A549 treated with Mapracorat at 1 μM for 4 hours (cell line): ENCODE data around the gene SRSF7. TPM values are rescaled to one million over a fixed set of nuclear protein-coding genes. Genes with fewer than 3 reads are reported as not detected.

Experiments
- total RNA-seq: library from RNA; stranded (reverse); fragments of 200-300 nt; extraction: Qiagen RNA extraction; gene quantifications from 5 replicates; pipeline ENCODE4 v1.2.3, GENCODE V29; 2022

Gene SRSF7
- 294 to 422 TPM (median 345 TPM) in 5 replicates for total RNA-seq

GRCh38 chr2:38750891-38751595, at the start of gene SRSF7:
Gene SRSF7, minus strand, starts transcription at chr2:38751361. Its CDS starts 105 bp downstream, at chr2:38751256.

Other genes starting within 250 kb of the SRSF7 start
- 17.8 to 26.3 TPM (median 25.5 TPM) in 5 replicates for gene HNRNPLL, start 148.4 kb downstream of the SRSF7 start, total RNA-seq
- 15.6 to 18.5 TPM (median 16.1 TPM) in 5 replicates for gene GALM, start 85.2 kb downstream of the SRSF7 start, total RNA-seq
- 36.4 to 41.0 TPM (median 38.7 TPM) in 5 replicates for gene GEMIN6, start 26.8 kb upstream of the SRSF7 start, total RNA-seq
- 18.5 to 25.5 TPM (median 20.4 TPM) in 5 replicates for gene DHX57, start 124.6 kb upstream of the SRSF7 start, total RNA-seq
- gene MORN2, start 124.6 kb upstream of the SRSF7 start, total RNA-seq, result 37.6 to 44.6 TPM (median 42.1 TPM) in 5 replicates
- 0.02 to 0.03 TPM in 2 of 5 replicates, not detected in the others for gene ARHGEF33, start 138.5 kb upstream of the SRSF7 start, total RNA-seq